Measurements from ENCODE around the gene NIPSNAP3A.

The NIPSNAP3A gene

DNA sequence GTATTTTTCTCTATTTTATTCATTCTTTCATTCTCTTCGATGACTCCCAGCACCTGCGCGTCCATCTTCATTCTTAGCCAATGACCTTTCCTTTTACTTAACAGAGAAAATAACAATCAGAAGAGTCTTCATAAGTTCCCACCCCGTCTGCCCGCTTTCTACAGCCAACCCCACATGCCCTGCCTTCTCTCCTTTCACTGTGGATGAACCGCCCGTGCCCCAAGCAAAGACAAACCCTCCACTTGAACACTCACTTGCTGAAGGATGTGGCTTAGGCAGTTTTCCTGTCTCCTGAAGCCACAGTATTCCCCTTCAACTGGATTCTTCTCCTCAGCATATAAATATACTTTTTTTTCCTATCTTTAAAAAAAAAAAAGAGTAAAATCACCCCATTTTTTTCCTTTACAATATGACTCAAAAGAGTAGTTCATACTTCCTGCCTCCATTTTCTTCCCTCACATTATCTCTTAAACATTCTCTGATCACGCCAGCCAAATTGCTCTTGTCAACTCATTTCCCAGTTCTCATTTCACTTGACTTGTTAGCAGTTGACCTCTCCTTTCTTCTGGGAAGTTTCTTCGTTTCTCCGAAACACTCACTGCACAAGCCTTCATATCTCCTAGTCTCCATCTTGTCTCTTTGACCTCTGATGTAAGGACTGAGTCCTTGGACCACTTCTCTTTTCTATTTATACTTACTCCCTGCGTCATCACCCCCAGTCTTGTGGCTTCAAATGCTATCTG lies 27.5 kb downstream of the NIPSNAP3A start:
- no peak for DNase-seq

DNA sequence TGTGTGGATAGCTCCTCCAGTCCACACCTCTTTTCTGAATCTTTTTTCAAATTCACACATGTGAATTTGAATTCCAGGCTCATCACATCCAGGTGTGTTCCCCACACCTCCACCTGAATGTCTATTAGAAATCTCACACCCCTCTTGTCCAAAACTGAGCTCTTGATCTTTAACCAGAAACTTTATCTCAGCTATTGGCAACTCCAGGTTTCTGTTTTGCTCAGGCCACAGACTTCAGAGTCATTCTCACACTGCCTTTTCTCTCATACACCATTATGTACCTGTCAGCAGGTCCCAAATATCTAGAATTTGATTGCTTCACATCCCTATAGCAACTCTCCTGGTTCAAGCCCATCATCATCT lies 28.1 kb downstream of the NIPSNAP3A start:
- DNase-seq: no peak

DNA sequence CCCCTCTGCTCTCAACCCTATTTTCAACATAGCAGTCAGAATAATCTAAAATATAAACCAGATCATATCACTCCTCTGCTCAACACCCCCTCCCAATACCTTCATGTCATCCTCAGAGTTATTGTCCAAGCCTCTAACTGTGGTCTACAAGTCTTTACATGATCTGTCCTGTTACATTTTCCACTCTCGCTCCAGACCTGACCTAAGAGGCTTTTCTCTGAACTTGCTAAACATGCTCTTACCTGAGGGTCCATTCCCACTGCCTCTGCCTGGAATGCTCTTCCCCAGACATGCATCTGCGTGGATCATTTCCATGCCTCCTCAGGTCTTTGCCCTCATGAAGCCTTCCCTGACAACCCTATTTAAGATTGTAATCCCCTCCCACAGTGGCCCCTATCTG lies 28.5 kb downstream of the NIPSNAP3A start:
- no peak for DNase-seq

DNA sequence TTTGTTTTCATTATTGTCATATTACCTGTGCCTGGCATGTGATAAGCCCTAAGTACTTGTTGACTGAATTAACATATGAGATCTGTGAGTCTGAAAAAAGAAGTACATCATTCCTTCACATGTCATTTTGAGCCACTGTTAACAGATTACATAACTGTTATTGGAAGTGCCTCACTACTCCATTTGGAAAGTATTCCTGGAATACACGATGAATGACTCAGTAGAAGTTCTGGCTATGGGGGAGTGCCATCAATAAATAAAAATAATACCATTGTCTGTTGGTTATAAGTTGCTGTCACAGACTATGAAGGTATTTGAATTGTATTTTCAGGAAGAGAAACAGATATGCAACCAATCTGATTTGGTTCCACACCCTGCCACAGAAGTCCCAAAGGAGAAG lies 29.3 kb downstream of the NIPSNAP3A start:
- no peak for DNase-seq

DNA sequence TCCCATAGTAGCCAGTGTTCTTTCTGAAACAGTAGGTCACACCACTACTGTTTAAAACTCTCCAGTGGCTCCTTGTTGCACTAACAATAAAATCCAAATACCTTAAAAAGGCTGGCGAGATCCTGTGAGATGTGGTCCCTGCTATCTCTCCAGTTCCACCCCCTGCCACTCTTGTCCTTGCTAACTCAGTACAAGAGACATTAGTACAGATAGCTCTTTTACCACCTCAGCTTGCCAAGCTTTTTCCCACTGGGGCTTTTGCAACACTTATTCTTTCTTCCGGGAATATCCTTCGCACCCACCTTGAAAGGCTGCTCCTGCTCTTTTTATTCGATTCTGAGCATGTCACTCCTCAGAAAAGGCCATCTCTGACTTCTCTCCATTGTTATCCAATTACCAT lies 31.3 kb downstream of the NIPSNAP3A start:
- no peak for DNase-seq

DNA sequence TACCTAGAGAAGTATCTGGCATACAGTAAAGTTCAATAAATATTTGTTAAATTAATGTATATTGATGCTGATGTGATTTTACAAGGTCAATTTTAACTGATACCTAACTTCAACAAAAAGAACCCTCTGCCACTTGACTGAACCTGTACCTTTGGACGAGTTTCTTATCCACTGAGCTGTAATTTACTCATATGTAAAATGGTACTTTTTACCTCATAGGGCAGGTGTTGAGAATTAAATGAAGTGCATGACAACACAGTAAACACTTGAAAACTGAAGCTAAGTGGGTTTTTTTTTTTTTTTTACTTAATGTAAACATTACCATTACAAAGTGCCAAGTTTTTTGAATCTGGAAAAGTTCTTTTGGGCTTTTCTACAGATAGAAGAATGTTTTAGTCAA lies 31.9 kb downstream of the NIPSNAP3A start:
- DNase-seq: no peak

DNA sequence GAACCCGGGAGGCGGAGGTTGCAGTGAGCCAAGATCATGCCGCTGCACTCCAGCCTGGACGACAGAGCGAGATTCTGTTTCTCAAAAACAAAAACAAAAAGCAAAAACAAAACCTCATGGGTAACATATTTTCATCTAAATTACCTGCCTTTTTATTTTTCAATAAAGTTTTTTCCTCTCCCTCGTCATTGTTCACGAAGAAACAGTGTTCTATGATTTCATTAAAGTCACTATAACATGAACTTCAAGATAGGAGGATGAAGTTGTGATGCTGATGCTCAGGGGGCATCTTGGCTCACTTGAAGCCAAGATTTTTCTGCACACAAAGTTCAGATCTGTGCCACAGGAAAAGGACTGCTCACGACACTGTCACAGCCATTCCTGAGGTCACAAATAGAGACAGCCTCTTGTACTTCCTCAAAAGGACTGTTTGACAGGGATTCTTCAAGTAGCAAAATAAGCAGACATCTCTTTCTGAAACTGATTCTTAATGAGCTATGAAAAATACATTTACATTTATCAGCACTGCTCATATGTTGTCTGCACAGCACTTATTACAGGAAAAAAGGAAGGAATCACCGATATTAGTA lies 32.6 kb downstream of the NIPSNAP3A start:
- no peak for DNase-seq

DNA sequence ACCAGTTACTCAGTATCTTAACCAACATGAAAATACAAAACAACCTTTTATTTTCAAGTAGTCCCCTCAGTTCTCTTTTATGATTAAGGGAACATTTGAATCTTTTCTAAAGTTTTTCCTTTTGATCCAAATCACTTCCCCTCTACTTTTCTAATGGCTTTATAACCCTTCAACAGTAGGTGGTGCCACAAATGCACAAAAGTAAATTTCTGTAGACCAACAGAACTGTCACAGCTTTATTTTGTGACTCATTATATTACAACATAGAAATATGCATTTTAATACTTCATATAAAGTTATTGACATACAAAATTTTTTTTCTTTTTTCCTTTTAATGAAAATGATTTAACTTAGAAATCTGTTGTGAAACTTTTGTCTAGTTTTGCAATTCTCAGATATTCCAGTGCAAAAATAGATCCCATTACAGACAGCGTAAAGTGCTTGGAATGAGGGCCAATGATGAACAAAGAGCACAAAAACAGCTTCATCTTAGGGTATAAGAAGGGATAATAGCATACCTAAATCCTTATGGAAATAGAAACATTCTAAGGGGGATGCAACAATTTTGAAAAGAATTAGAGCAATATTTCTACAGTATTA lies 33.4 kb downstream of the NIPSNAP3A start:
- no peak for DNase-seq

DNA sequence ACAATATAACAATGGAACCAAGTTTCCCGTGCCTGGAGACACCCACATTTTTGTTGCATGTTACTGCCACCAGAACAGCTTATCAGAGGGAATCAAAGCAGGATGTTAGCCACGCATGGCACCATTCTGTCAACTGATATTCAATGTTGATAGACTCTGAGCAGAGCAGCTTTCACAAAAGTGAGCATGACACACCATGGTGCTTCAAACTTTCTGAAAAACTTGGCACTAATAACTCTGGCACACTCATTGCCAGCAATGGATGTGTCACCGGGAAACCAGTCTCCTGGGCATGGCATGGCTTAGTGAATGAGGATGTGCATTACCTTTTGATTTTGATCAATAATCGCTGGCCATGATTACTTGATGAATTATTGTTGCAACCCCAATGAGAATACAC lies 36.1 kb downstream of the NIPSNAP3A start:
- no peak for DNase-seq

DNA sequence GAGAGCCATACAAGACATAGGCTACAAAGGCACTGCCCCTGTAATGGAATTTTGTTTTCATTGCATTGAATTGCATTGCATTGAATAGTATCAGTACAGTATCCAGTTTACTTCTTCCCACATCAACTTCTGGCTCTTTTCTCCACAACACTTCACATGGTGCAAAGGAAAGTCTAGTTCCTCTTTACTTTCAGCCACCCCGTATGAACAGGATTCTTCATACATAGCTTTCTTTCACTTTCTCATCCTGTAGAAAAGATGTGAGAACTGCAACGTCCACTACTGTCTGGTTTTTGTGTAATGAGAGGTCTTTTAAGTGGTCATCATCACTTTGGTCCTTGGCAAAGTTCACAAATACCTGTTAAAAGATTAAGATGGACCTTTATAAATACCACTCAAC lies 36.6 kb downstream of the NIPSNAP3A start:
- DNase-seq: no peak

DNA sequence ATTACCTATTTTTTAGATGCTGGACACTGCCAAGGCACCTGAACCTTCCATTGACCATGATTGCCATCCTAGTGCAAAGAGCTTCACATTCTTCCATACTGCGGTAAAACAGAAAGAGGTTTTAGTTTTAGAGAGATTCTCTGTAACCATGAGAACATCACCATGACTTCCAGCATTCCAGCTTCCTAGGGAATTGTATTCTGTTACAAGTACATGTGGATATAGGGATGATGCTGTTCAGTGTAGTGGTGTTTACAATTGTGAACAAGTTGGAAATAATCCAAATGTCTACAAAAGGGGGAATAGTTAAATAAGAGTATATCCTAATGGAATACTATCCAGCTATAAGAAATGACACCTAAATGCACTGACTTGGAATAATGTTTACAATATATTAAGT lies 38.8 kb downstream of the NIPSNAP3A start:
- no peak for DNase-seq

DNA sequence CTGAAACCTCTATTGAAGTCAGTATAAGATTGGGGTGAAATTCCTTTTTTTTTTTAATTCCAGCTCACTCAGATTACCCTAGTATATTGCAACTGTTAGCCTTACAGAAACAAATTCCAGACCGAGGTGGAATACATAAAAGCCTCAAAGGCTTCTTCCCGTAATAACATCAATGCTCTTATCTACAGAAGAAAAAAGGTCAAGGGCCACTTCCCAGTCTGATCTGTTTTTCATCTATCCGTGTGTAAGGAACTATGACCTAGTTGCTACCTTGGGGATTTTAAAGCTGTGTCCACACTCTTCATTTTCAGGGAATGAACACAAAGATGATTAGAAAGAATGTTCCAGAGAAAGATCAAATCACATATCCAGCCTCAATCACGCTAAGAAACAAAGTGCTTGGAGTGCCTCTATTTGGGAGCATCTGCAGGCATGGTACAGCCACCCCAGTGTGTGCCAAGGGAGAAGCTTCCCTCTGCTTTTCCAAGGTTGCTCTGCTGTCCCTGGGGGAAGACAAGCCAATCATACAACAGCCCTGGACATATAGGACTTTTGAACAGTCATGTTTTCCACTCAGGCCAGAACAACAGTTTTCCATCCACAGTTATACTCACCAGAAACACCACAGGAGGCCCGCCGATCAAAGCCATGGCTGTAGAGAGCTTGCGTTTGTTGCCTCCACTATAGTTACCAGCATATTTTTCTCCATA lies 40.0 kb downstream of the NIPSNAP3A start:
- DNase-seq: no peak

DNA sequence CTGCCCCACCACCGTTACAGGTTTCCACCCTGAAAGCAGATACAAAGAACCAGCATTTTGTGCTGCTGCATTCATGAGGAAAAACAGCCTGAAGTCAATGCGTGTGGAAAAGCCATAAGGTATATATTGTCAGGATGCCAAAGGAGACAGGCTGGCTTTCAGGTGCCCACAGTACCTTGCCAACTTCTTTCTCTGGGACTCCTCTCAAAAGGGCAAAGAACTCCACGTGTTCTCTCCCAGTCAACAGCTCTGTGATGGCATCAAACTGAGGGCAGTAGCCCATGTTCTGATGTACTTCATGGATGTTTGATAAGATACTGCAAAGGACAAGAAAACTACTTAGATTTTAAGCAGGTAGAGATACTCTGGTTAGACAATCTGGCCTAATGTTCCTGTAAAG lies 40.8 kb downstream of the NIPSNAP3A start:
- DNase-seq: no peak

DNA sequence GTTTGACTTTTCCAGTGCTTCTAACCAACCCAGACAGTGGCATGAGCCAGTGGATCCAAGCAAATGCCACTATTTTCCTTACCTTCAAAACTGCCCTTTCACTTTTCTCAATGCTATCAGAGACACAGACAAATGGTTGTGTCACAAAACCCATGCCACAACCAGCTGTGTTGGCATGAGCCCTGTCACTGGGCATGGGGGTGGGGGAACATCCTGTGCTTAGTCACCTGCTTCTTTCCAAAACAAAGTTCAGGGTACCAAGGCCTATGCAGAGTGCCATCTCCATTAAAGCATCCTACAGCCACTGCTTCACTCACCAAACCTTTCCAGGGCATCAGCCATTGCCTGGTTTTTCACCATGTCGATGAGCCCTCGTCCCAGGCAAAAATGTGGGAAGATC lies 46.6 kb downstream of the NIPSNAP3A start:
- no peak for DNase-seq

DNA sequence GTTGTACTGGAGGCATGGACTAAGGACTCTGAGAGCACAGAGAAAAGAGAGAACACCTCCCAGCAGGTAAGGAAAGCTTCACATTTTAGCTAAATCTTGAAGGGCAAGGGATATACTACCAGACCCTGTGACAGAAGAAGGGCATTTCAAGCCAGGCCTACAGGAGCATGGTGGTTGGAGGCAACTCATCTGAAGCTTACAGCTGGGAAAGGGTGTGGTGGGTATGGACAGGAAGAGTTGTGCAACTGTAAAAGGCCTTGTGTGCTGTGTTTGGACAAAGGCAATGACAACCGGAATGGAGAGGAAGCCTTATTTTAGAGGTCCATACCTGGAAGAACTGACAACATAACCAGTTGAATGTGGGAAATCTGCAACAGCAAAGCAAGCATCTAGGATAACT lies 47.6 kb downstream of the NIPSNAP3A start:
- DNase-seq: no peak

DNA sequence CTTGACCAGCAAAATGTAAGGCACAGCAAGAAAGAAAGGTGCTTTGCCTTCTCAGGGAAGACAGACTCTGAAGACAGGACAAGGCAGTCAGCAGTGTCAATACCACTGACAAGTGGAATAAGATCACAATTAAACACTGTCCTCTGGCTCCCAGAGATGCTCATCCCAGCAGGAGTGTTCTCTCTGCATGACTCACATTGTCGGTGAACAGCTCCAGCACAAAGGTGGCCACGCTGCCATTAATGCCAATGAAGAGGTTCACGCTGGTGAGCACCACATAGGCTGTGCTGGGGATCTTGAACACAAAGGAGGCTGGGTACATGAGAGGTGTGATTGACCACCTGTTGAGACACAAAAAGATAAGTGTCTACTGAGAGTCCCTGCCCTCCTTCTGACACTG lies 48.4 kb downstream of the NIPSNAP3A start:
- no peak for DNase-seq

DNA sequence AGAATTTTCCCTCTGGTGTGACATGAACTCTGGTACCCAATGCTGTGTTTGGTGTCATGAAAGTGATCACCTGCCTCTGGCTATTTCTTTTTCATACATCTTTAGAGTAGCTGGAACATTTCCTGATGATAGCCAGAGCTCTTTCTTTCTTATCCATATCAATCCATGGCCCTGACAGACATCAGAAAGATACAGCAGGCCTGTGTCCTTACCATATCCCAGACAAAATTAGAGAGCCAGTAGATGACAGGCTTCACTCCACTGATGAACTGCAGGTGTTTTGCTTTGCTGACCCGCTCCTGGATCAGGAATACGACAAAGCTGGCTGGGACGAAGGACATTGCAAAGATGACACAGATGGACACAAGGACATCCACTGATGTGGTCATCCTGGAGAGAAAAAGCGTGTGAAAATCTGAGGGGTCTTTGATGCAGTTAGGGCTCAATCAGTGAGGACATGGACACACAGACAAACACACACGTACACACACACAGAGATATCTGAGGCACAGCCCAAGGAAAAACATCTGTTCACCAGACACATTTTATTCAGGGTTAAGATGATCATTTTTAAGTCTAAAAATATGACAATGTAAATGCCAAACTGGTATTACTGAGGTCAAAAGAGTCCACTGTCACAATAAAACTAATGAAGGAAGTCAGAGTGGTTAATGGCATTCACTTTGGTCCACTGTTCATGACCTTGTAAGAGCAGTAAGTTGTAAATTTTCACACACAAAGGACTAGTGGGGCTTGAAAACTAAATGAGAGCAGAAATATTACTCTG lies 50.9 kb downstream of the NIPSNAP3A start:
- no peak for DNase-seq

DNA sequence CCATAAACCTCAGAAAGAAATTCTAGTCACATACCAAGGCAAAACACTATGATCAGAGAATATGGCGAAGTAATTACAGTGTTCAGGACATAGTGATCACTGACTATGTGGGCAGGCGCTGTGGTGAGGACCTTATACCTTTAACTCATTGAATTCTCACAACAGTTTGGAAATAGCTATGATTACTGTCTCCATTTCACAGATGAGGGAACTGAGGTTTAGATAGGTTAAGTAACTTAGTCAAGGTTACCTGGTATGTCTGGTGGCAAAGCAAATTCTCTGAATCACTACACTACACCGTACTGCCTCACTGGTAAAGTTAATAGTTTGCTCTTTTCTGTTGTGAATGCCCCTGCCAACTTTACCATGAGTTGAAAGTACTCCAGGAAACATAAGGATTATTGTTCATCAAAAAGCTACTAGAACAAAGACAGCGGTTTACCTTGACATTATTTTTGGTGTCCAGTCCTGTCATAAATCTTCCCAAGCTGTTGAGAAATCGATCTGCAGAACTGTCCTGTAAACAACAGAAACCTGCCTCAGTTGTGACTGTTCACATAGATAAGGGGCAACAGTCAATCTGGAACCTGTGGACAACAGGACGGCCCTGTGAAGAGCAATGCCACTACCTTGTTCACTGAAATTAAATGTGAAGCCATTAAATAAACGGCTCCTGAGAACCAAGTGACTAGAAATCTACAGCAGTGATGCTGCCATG lies 52.7 kb downstream of the NIPSNAP3A start:
- no peak for DNase-seq

DNA sequence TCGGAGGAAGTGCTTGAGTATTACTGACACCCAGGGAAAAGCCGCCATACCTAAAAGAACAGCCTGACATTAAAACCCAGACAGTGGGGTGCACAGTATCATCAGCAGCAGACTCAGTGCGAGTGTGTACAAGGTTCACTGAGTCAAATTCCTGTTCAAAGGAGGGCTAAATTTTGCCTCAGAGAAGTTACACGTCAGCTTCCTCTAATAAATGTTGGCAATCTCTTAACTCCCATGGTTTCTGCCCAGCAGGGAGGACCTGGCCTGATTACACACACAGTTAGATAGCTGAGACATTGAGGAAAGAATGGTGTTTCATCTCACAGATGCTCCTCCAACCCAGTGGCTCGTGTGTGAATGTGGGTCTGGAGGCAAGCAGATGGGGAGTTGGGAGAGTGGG lies 54.6 kb downstream of the NIPSNAP3A start:
- no peak for DNase-seq

DNA sequence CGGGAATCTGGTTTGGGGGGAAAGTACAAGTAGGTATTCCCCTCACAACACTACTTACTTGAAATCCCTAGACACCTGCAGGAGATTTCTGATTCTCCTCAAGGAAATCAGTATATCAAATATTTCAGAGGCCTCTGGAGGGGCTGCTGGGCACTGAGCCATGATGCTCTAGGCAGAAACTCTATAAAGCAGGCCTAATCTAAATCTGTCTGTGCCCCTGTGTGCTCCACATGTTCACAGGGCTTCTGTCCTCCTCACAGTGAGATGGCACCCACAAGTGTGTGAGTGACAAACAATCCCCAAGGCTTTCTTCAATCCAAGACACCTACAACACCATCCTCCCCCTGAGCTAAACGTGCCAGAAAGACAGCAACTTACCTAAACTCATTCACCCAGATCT lies 55.4 kb downstream of the NIPSNAP3A start:
- DNase-seq: no peak

DNA sequence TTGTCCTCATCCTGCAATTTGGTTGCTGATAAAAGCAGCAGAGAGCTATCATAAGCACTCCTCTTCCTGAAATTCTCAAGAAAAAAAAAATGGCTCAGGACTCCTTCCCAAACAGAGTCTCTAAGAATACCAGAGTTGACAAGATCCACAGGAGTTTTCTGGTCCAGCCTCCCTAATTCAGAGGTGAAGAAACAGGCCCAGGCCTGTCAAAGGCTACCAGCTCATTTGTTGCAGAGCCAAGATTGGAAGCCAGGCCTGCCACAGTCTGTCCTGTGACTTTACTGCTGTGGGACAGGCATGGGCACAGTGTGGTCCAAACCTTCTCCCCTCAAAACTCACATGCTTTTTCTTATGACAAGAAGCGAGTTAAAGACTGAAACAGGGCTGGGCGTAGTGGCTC lies 58.0 kb downstream of the NIPSNAP3A start:
- DNase-seq: no peak

DNA sequence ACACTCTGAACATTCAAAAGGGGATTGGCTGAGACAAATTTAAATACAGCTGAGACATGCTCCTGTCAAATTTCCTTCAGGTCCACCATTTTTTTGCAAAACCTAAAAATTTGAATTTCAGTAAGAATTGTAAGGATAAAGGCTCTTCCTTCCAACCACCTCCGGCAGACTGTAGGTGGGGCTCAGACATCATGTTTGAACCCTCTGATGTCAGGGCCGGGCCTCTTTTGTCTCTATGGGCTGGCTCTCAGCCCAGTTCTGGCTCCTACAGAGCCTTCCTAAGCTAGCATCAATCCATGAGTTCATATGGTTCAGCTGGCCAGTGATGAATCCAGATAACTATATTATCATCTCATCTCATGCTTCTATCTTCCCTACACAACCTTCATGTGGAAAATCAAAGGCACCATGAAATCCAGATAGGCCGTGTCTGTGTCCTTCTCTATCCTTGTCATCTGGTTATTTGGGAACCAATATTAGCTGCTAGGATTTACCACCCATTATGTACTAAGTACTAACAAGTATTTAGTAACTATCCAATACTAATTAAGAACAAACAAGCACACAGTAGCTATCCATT lies 60.6 kb downstream of the NIPSNAP3A start:
- DNase-seq: no peak
